ENCODE data around the gene AARS2. TPM values are rescaled to one million over a fixed set of nuclear protein-coding genes. Genes with fewer than 3 reads are reported as not detected.

The AARS2 gene
- total RNA-seq, 1 donor from 2014 or later: 34.3 TPM

DNA sequence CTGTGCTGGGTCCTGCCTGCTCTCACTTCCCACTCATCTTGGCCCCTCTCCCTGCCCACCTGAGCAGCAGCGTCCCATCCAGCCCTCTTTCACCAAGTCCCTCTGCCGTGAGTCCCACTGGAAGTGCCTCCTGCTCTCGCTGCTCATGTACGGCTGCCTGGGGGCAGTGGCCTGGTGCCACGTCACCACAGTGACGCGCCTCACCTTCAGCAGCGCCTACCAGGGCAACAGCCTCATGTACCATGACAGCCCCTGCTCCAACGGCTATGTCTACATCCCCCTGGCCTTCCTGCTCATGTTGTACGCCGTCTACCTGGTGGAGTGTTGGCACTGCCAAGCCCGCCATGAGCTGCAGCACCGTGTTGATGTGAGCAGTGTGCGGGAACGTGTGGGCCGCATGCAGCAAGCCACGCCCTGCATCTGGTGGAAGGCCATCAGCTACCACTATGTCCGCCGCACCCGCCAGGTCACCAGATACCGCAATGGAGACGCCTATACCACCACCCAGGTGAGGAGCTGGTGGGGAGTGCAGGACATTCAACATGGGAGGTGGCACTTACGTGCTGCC, 40.1 kb downstream of the AARS2 start:
- no peak overlapping the region for H3K27ac Mint-ChIP-seq
- TF ChIP-seq, protein P1, sequence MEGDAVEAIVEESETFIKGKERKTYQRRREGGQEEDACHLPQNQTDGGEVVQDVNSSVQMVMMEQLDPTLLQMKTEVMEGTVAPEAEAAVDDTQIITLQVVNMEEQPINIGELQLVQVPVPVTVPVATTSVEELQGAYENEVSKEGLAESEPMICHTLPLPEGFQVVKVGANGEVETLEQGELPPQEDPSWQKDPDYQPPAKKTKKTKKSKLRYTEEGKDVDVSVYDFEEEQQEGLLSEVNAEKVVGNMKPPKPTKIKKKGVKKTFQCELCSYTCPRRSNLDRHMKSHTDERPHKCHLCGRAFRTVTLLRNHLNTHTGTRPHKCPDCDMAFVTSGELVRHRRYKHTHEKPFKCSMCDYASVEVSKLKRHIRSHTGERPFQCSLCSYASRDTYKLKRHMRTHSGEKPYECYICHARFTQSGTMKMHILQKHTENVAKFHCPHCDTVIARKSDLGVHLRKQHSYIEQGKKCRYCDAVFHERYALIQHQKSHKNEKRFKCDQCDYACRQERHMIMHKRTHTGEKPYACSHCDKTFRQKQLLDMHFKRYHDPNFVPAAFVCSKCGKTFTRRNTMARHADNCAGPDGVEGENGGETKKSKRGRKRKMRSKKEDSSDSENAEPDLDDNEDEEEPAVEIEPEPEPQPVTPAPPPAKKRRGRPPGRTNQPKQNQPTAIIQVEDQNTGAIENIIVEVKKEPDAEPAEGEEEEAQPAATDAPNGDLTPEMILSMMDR (conservative IDR thresholded peaks at IDR 0.05): no peak
- DNase-seq (ENCODE audit: extremely low spot score, unreplicated experiment): no peak
- H3K4me1 Mint-ChIP-seq (ENCODE audit: unreplicated experiment): no peaks in the 10 kb centered on the region
- no peaks in the 10 kb centered on the region for H3K36me3 Mint-ChIP-seq
- H3K27me3 Mint-ChIP-seq: peaks cover 65% of the 10 kb centered on the region
- peak overlapping the region; percentile 62 for H3K4me3 Mint-ChIP-seq
- H3K9me3 Mint-ChIP-seq: no peaks in the 10 kb centered on the region

DNA sequence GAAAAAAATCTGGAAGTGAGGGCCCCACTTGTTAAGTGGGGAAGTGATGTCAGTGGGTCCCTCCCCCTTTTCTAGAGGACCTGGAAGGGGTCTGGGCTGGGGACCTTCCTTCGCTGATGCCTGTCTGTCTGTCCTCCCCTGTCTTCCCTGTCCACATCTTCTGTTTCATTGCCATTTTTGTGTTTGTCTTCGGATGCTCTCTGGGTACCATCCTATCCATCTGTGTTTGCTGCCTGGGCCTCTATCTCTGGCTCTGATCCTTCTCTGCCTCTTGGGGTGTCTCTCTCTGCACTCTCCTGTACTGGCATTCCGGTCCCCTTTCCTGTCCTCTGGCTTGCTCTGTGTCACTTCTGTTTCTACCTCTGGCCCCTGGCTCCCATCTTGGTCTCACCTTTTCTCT, 40.6 kb downstream of the AARS2 start:
- Mint-ChIP-seq H3K27ac (no peak overlapping the region), H3K4me3 (peak overlapping the region; percentile 62), H3K9me3 (no peaks in the 10 kb centered on the region), H3K27me3 (peaks cover 63% of the 10 kb centered on the region), H3K36me3 (no peaks in the 10 kb centered on the region), H3K4me1 (ENCODE audit: unreplicated experiment) (no peaks in the 10 kb centered on the region)
- no peak for DNase-seq (ENCODE audit: extremely low spot score, unreplicated experiment)
- TF ChIP-seq, protein P1 (conservative IDR thresholded peaks at IDR 0.05): no peak

- TF ChIP-seq, protein P1 (conservative IDR thresholded peaks at IDR 0.05): no peak
- peaks cover 60% of the 10 kb centered on the region for H3K27me3 Mint-ChIP-seq
- H3K27ac Mint-ChIP-seq: no peak overlapping the region
- H3K36me3 Mint-ChIP-seq: no peaks in the 10 kb centered on the region
- no peaks in the 10 kb centered on the region for H3K9me3 Mint-ChIP-seq
- no peaks in the 10 kb centered on the region for H3K4me1 Mint-ChIP-seq (ENCODE audit: unreplicated experiment)
- H3K4me3 Mint-ChIP-seq: peak overlapping the region; percentile 81
- DNase-seq (ENCODE audit: extremely low spot score, unreplicated experiment): no peak
Observed at GRCh38 chr6:44271914-44272313, 41.2 kb downstream of the AARS2 start.

- no peaks in the 10 kb centered on the region for H3K36me3 Mint-ChIP-seq
- no peak for DNase-seq (ENCODE audit: extremely low spot score, unreplicated experiment)
- H3K27me3 Mint-ChIP-seq: peaks cover 60% of the 10 kb centered on the region
- H3K27ac Mint-ChIP-seq: no peak overlapping the region
- H3K4me1 Mint-ChIP-seq (ENCODE audit: unreplicated experiment): no peaks in the 10 kb centered on the region
- TF ChIP-seq, protein P1 (conservative IDR thresholded peaks at IDR 0.05): no peak
- peak overlapping the region; percentile 81 for H3K4me3 Mint-ChIP-seq
- no peaks in the 10 kb centered on the region for H3K9me3 Mint-ChIP-seq
Observed at GRCh38 chr6:44271406-44271723, 41.8 kb downstream of the AARS2 start.

GRCh38 chr6:44270526-44271405, 42.4 kb downstream of the AARS2 start:
- H3K36me3 Mint-ChIP-seq: no peaks in the 10 kb centered on the region
- no peaks in the 10 kb centered on the region for H3K9me3 Mint-ChIP-seq
- DNase-seq (ENCODE audit: extremely low spot score, unreplicated experiment): no peak
- TF ChIP-seq, protein P1 (conservative IDR thresholded peaks at IDR 0.05): no peak
- no peaks in the 10 kb centered on the region for H3K4me1 Mint-ChIP-seq (ENCODE audit: unreplicated experiment)
- no peak overlapping the region for H3K27ac Mint-ChIP-seq
- peaks cover 60% of the 10 kb centered on the region for H3K27me3 Mint-ChIP-seq
- peak overlapping the region; percentile 81 for H3K4me3 Mint-ChIP-seq

Data from type B pancreatic cell (in vitro differentiated cells).